ENCODE measurements around the gene NFATC2.

Gene NFATC2

DNA sequence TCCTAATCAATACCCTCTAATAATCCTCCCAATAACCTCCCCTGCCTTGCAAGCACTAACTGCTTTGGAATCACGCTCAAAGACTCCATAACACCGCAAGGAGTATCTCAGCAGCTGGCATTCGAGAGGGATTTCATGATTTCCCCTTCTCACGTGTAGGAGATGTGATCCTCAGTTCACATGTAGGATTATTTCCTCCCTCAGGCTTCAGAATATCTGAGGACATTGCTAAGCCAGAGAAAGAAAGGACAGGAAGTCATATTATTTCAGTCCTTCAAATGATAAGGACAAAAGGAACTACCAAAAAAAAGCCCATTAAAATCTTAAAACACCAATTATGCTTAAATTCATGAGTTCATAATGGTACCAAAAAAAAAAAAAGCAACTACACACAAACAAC, 122.9 kb downstream of the NFATC2 start:
- Histone ChIP-seq H4K20me1 (ENCODE audit: insufficient read depth, low read length) (no peaks in the 10 kb centered on the region), H3K4me1 (ENCODE audit: insufficient read depth, low read length, severe bottlenecking) (peaks cover 26% of the 10 kb centered on the region), H3K9me2 (ENCODE audit: low read depth, low read length) (no peaks in the 10 kb centered on the region), H3F3A (ENCODE audit: insufficient read depth, low read length) (no peaks in the 10 kb centered on the region), H3K27ac (ENCODE audit: low read depth, low read length, poor library complexity, severe bottlenecking) (peak overlapping the region; percentile 28), H3K9ac (ENCODE audit: low read length) (no peak overlapping the region), H3K79me2 (ENCODE audit: insufficient read depth, low read length) (no peaks in the 10 kb centered on the region), H3K27me3 (ENCODE audit: insufficient read depth, low read length) (no peaks in the 10 kb centered on the region), H3K4me2 (ENCODE audit: low read length) (no peak overlapping the region), H3K36me3 (ENCODE audit: insufficient read depth, low read length) (peaks cover 61% of the 10 kb centered on the region), H2AFZ (ENCODE audit: low read length) (no peak overlapping the region), H3K9me3 (ENCODE audit: low read length) (no peaks in the 10 kb centered on the region), H3K4me3 (ENCODE audit: low read depth, low read length, poor library complexity, severe bottlenecking) (no peak overlapping the region)
- TF ChIP-seq, protein P1, sequence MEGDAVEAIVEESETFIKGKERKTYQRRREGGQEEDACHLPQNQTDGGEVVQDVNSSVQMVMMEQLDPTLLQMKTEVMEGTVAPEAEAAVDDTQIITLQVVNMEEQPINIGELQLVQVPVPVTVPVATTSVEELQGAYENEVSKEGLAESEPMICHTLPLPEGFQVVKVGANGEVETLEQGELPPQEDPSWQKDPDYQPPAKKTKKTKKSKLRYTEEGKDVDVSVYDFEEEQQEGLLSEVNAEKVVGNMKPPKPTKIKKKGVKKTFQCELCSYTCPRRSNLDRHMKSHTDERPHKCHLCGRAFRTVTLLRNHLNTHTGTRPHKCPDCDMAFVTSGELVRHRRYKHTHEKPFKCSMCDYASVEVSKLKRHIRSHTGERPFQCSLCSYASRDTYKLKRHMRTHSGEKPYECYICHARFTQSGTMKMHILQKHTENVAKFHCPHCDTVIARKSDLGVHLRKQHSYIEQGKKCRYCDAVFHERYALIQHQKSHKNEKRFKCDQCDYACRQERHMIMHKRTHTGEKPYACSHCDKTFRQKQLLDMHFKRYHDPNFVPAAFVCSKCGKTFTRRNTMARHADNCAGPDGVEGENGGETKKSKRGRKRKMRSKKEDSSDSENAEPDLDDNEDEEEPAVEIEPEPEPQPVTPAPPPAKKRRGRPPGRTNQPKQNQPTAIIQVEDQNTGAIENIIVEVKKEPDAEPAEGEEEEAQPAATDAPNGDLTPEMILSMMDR (IDR thresholded peaks at IDR 0.05; ENCODE audit: low read length): no peak
- no peak for TF ChIP-seq EZH2 (IDR thresholded peaks at IDR 0.05; ENCODE audit: borderline replicate concordance, low read length)

DNA sequence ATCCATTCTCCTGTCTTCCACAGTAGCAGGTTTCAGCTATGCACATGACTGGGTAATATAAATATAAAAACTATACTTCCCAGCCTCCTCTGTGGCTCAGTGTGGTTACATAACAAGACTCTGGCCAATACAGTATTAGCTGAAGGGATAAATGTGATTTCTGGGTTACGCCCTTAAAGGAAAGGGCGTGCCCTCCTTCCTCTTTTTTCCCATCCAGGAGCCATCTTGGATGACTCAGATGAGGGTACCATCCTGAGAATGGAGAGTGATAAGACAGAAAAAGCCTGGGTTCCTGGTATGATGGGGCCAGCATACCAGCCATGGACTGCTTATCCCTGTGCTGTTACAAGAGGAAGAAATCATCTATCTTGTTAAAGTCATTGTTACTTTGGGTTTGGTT, 123.3 kb downstream of the NFATC2 start:
- Histone ChIP-seq H3K9me3 (ENCODE audit: low read length) (no peaks in the 10 kb centered on the region), H4K20me1 (ENCODE audit: insufficient read depth, low read length) (no peaks in the 10 kb centered on the region), H3K4me2 (ENCODE audit: low read length) (no peak overlapping the region), H3K9ac (ENCODE audit: low read length) (no peak overlapping the region), H3F3A (ENCODE audit: insufficient read depth, low read length) (no peaks in the 10 kb centered on the region), H2AFZ (ENCODE audit: low read length) (no peak overlapping the region), H3K27me3 (ENCODE audit: insufficient read depth, low read length) (no peaks in the 10 kb centered on the region), H3K36me3 (ENCODE audit: insufficient read depth, low read length) (peaks cover 60% of the 10 kb centered on the region), H3K9me2 (ENCODE audit: low read depth, low read length) (no peaks in the 10 kb centered on the region), H3K27ac (ENCODE audit: low read depth, low read length, poor library complexity, severe bottlenecking) (no peak overlapping the region), H3K4me3 (ENCODE audit: low read depth, low read length, poor library complexity, severe bottlenecking) (no peak overlapping the region), H3K79me2 (ENCODE audit: insufficient read depth, low read length) (no peaks in the 10 kb centered on the region), H3K4me1 (ENCODE audit: insufficient read depth, low read length, severe bottlenecking) (peaks cover 26% of the 10 kb centered on the region)
- TF ChIP-seq, protein P1 (IDR thresholded peaks at IDR 0.05; ENCODE audit: low read length): no peak
- no peak for TF ChIP-seq EZH2 (IDR thresholded peaks at IDR 0.05; ENCODE audit: borderline replicate concordance, low read length)

DNA sequence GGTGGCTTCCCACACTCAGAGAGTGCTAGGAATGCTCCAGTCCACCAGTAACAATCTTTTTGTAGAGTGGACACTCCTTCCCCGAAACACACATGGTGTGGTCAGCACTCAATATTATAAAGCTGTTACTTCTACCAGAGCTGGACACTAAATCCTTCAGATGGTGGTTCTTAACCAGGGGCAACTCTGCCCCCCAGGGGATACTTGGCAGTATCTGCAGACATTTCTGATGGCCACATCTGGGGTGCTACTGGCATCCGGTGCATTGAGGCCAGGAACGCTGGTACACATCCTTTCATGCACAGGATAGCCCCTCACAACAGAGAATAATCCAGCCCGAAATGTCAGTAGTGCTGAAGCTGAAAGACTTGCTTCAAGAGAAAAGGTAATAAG, 124.4 kb downstream of the NFATC2 start:
- no peak for TF ChIP-seq EZH2 (IDR thresholded peaks at IDR 0.05; ENCODE audit: borderline replicate concordance, low read length)
- TF ChIP-seq, protein P1 (IDR thresholded peaks at IDR 0.05; ENCODE audit: low read length): no peak
- Histone ChIP-seq H3F3A (ENCODE audit: insufficient read depth, low read length) (no peaks in the 10 kb centered on the region), H2AFZ (ENCODE audit: low read length) (no peak overlapping the region), H3K4me1 (ENCODE audit: insufficient read depth, low read length, severe bottlenecking) (peaks cover 27% of the 10 kb centered on the region), H3K4me2 (ENCODE audit: low read length) (no peak overlapping the region), H4K20me1 (ENCODE audit: insufficient read depth, low read length) (no peaks in the 10 kb centered on the region), H3K9ac (ENCODE audit: low read length) (no peak overlapping the region), H3K79me2 (ENCODE audit: insufficient read depth, low read length) (no peaks in the 10 kb centered on the region), H3K9me2 (ENCODE audit: low read depth, low read length) (no peaks in the 10 kb centered on the region), H3K27me3 (ENCODE audit: insufficient read depth, low read length) (no peaks in the 10 kb centered on the region), H3K36me3 (ENCODE audit: insufficient read depth, low read length) (peaks cover 50% of the 10 kb centered on the region), H3K4me3 (ENCODE audit: low read depth, low read length, poor library complexity, severe bottlenecking) (no peak overlapping the region), H3K27ac (ENCODE audit: low read depth, low read length, poor library complexity, severe bottlenecking) (peak overlapping the region; percentile 4), H3K9me3 (ENCODE audit: low read length) (no peaks in the 10 kb centered on the region)
